ENCODE measurements around the gene SLC6A8.

Gene SLC6A8

DNA sequence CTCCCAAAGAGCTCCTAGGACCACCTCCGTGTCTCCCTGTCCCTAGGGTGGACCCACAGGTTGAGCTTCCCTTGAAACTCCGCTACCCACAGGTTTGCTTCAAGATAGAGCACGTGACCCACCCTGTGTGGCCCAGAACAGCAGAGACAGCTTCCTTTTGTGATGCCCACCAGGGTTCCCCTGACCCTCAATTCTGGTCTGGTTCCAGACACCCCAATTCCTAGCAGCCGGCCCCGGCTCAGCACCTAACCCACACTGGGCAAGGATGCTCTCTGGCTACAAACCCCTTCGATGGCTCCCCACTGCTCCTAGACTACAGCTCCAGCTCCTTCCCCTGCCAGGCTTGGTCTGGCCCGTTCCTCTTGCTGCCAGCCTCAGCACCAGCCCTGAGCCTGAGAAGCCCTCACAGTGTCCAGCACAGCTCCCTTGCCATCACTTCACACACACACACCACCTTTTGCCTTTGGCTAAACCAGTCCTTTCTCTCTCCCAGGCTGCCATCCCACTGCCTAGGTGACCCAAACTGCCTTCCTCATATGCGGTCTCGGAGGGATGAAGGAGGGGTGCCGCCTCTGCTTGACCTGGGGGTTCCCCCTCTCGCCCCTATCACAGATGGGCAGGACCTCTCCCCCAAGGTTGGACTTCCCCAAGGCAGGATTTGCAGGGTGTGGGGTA, 20.3 kb upstream of the SLC6A8 start:
- Histone ChIP-seq H3K4me3 (ENCODE audit: low read depth, low read length) (no peak overlapping the region), H3K4me2 (ENCODE audit: low read length) (no peak overlapping the region), H3K36me3 (ENCODE audit: control insufficient read depth, insufficient read depth, low read length) (no peaks in the 10 kb centered on the region), H3K4me1 (no peaks in the 10 kb centered on the region), H2AFZ (no peak overlapping the region), H3K27me3 (ENCODE audit: control insufficient read depth, insufficient read depth, low read length) (no peaks in the 10 kb centered on the region), H3K9me3 (ENCODE audit: control insufficient read depth, low read length) (no peaks in the 10 kb centered on the region), H3K79me2 (no peaks in the 10 kb centered on the region), H3K9ac (no peak overlapping the region), H3K27ac (no peak overlapping the region)
- TF ChIP-seq, protein P1, sequence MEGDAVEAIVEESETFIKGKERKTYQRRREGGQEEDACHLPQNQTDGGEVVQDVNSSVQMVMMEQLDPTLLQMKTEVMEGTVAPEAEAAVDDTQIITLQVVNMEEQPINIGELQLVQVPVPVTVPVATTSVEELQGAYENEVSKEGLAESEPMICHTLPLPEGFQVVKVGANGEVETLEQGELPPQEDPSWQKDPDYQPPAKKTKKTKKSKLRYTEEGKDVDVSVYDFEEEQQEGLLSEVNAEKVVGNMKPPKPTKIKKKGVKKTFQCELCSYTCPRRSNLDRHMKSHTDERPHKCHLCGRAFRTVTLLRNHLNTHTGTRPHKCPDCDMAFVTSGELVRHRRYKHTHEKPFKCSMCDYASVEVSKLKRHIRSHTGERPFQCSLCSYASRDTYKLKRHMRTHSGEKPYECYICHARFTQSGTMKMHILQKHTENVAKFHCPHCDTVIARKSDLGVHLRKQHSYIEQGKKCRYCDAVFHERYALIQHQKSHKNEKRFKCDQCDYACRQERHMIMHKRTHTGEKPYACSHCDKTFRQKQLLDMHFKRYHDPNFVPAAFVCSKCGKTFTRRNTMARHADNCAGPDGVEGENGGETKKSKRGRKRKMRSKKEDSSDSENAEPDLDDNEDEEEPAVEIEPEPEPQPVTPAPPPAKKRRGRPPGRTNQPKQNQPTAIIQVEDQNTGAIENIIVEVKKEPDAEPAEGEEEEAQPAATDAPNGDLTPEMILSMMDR (IDR thresholded peaks at IDR 0.05) = no peak

DNA sequence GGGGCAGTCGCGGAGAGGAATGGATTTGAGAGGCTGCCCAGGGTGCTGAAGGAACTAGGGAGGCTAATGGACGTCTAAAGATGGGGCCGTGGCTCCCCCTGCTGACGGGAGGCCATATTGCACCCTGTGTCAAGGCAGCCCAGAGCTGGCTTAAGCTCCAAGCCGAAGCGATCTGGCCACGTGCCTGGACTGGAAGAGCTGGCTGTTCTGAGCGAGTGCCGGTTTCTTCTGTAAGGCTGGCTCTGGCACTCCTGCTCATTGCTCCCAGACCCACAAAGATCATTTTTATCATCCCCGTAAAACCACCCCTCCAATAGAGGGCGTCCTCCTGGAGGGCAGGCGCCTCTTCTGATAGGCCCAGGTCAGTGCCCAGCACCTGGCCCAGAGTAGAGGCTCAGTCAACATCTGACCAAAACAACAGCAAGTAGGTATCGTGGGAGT, 19.8 kb upstream of the SLC6A8 start:
- Histone ChIP-seq H2AFZ (no peak overlapping the region), H3K4me3 (ENCODE audit: low read depth, low read length) (no peak overlapping the region), H3K4me2 (ENCODE audit: low read length) (no peak overlapping the region), H3K9me3 (ENCODE audit: control insufficient read depth, low read length) (no peaks in the 10 kb centered on the region), H3K36me3 (ENCODE audit: control insufficient read depth, insufficient read depth, low read length) (no peaks in the 10 kb centered on the region), H3K27me3 (ENCODE audit: control insufficient read depth, insufficient read depth, low read length) (no peaks in the 10 kb centered on the region), H3K9ac (no peak overlapping the region), H3K4me1 (no peaks in the 10 kb centered on the region), H3K27ac (no peak overlapping the region), H3K79me2 (no peaks in the 10 kb centered on the region)
- TF ChIP-seq, protein P1 (IDR thresholded peaks at IDR 0.05) = peak; percentile 65

DNA sequence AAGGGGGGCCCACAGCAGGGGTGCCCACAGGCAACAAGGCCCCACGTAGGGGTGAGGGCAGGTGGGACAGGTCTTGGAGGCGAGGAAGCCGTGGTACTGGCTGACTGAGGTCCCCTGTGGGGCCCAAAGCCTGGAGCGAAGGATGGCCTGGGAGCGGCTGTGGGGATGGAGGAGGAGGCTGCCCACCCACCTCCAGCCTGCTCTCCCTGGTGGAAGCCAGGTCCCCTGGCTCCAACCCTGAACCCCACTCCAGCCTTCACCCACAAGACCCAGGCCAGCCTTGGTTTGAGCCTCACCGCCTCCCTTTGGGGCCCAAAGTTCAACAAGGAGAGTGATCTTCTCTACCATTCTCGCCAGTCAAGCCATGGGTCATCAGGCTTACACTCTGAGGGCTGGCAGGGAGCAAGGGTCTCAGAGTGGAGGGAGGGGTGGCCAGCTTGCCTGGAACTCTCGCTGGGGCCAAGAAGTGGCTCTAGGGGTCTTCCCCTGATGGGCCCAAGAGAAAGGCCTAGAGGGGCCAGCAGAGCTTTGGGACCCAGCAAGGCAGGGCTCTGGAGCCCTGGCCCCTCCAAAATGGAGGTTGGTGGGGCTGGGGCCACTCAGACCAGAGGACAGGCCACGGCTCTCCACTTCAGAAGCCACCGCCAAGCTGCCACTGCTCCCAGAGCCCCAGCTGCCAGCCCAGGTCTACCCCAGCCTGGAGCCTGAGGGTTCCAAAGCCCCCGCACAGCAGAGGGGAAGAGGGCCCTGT, 19.1 kb upstream of the SLC6A8 start:
- H3K4me1 ChIP-seq = no peaks in the 10 kb centered on the region
- H3K4me3 ChIP-seq (ENCODE audit: low read depth, low read length) = no peak overlapping the region
- no peaks in the 10 kb centered on the region for H3K9me3 ChIP-seq (ENCODE audit: control insufficient read depth, low read length)
- no peak overlapping the region for H3K4me2 ChIP-seq (ENCODE audit: low read length)
- H3K27ac ChIP-seq = no peak overlapping the region
- no peak overlapping the region for H3K9ac ChIP-seq
- no peaks in the 10 kb centered on the region for H3K27me3 ChIP-seq (ENCODE audit: control insufficient read depth, insufficient read depth, low read length)
- no peaks in the 10 kb centered on the region for H3K79me2 ChIP-seq
- TF ChIP-seq, protein P1 (IDR thresholded peaks at IDR 0.05) = no peak
- no peak overlapping the region for H2AFZ ChIP-seq
- no peaks in the 10 kb centered on the region for H3K36me3 ChIP-seq (ENCODE audit: control insufficient read depth, insufficient read depth, low read length)

GRCh38 chrX:153669174-153669890, 18.4 kb upstream of the SLC6A8 start:
- H3K36me3 ChIP-seq (ENCODE audit: control insufficient read depth, insufficient read depth, low read length) = no peaks in the 10 kb centered on the region
- no peaks in the 10 kb centered on the region for H3K4me1 ChIP-seq
- H3K4me2 ChIP-seq (ENCODE audit: low read length) = no peak overlapping the region
- no peak overlapping the region for H3K4me3 ChIP-seq (ENCODE audit: low read depth, low read length)
- H3K79me2 ChIP-seq = no peaks in the 10 kb centered on the region
- H3K27ac ChIP-seq = no peak overlapping the region
- H3K9me3 ChIP-seq (ENCODE audit: control insufficient read depth, low read length) = no peaks in the 10 kb centered on the region
- H3K27me3 ChIP-seq (ENCODE audit: control insufficient read depth, insufficient read depth, low read length) = no peaks in the 10 kb centered on the region
- no peak overlapping the region for H2AFZ ChIP-seq
- no peak overlapping the region for H3K9ac ChIP-seq
- TF ChIP-seq, protein P1 (IDR thresholded peaks at IDR 0.05) = peak; percentile 51
